Measurements from ENCODE around the gene KYAT1.

DNA sequence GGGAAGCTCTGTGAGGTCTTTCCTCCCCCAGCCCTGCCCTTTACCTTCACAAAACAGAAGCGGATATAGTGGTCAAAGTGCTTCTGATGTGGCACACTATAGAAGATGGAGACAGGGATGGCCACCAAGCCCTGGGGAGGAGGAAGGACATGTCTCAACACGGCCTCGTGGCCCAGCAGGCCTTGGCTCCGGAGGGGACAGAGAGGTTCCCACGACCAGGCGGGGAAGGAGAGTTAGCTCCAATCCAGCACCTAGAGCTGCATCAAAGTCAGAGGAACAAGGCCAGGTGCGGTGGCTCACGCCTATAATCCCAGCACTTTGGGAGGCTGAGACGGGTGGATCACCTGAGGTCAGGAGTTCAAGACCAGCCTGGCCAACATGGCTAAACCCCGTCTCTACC lies 48.1 kb downstream of the KYAT1 start:
- TF ChIP-seq POLR2A (IDR thresholded peaks at IDR 0.05), result no peak
- TF ChIP-seq, protein P1, sequence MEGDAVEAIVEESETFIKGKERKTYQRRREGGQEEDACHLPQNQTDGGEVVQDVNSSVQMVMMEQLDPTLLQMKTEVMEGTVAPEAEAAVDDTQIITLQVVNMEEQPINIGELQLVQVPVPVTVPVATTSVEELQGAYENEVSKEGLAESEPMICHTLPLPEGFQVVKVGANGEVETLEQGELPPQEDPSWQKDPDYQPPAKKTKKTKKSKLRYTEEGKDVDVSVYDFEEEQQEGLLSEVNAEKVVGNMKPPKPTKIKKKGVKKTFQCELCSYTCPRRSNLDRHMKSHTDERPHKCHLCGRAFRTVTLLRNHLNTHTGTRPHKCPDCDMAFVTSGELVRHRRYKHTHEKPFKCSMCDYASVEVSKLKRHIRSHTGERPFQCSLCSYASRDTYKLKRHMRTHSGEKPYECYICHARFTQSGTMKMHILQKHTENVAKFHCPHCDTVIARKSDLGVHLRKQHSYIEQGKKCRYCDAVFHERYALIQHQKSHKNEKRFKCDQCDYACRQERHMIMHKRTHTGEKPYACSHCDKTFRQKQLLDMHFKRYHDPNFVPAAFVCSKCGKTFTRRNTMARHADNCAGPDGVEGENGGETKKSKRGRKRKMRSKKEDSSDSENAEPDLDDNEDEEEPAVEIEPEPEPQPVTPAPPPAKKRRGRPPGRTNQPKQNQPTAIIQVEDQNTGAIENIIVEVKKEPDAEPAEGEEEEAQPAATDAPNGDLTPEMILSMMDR (IDR thresholded peaks at IDR 0.05 in 4 of 5, conservative IDR thresholded peaks at IDR 0.05 in 1 of 5), result no peak
